H1 (cell line): ENCODE results near the gene CYP26A1. TPM values are rescaled to one million over a fixed set of nuclear protein-coding genes. Genes with fewer than 3 reads are reported as not detected.

Experiments
- CTCF ChIA-PET: fragments of 300-600 bp; sonication (Branson Sonifier 250); formaldehyde crosslinking; loops from one replicate; lab custom pipeline; 2021; ENCODE audit not compliant: partially characterized antibody; lab: Charles Lee
- POLR2A ChIA-PET: fragments of 300-600 bp; sonication (Branson Sonifier 250); formaldehyde crosslinking; loops from one replicate; lab custom pipeline; 2021; ENCODE audit warnings: inconsistent platforms; ENCODE audit not compliant: partially characterized antibody; lab: Charles Lee
- DNase-seq, 2 experiments: peaks; one replicate each; pipeline versions ENCODE4 v3.0.0 to v3.0.0-alpha.2; 2010 to 2022; ENCODE audit warnings: low spot score in 2 of 2, low read depth in 1 of 2, mixed read lengths in 1 of 2
- FAIRE-seq: peaks from 2 replicates; lab custom pipeline; 2011; peaks lifted over from hg19 to GRCh38; lab: Jason Lieb, UNC
- H2AFZ ChIP-seq: 2 replicates; pipeline ENCODE4 v1.8.1; 2012; ENCODE audit warnings: low read length, inconsistent platforms
- H2AK5ac ChIP-seq: 2 replicates; pipeline ENCODE4 v1.6.1; 2013; ENCODE audit warnings: low read depth, low read length
- H2BK120ac ChIP-seq: replicated peaks from 2 replicates; pipeline ENCODE3; 2013; ENCODE audit warnings: low read depth, low read length, inconsistent platforms
- H2BK12ac ChIP-seq: 2 replicates; pipeline ENCODE4 v1.6.1; 2013; ENCODE audit warnings: low read depth, low read length
- H2BK15ac ChIP-seq: 2 replicates; pipeline ENCODE4 v1.6.1; 2013; ENCODE audit warnings: low read length
- H2BK20ac ChIP-seq: 2 replicates; pipeline ENCODE4 v1.6.1; 2013; ENCODE audit warnings: low read length
- H2BK5ac ChIP-seq: 2 replicates; pipeline ENCODE4 v1.6.1; 2013; ENCODE audit warnings: low read depth, low read length
- H3K14ac ChIP-seq: 2 replicates; pipeline ENCODE4 v1.6.1; 2013; ENCODE audit warnings: inconsistent platforms; ENCODE audit not compliant: insufficient read length
- H3K18ac ChIP-seq: 2 replicates; pipeline ENCODE4 v1.6.1; 2013; ENCODE audit warnings: low read length; ENCODE audit errors: extremely low read depth
- H3K23ac ChIP-seq: 2 replicates; pipeline ENCODE4 v1.6.1; 2013; ENCODE audit warnings: inconsistent platforms; ENCODE audit not compliant: insufficient read length
- H3K23me2 ChIP-seq: 2 replicates; pipeline ENCODE4 v1.6.1; 2013; ENCODE audit warnings: low read depth, low read length
- H3K27ac ChIP-seq: 2 replicates; pipeline ENCODE4 v1.6.1; 2011; ENCODE audit warnings: low read depth, low read length, inconsistent platforms
- H3K27me3 ChIP-seq, 4 experiments: replicated peaks in 1 of 4; 1 replicate in 1 of 4; 2 replicates in 3 of 4; pipeline versions ENCODE4 v1.6.1 to v1.8.1; 2011 to 2013; ENCODE audit warnings: low read length in 3 of 4, mild to moderate bottlenecking in 3 of 4, inconsistent platforms in 2 of 4, mixed read lengths in 2 of 4, moderate library complexity in 1 of 4; ENCODE audit not compliant: control insufficient read depth in 3 of 4, insufficient read depth in 3 of 4; ENCODE audit errors: extremely low read depth in 1 of 4
- H3K36me3 ChIP-seq, 4 experiments: 2 replicates each; pipeline versions ENCODE4 v1.6.1 to v1.8.1; 2011 to 2013; ENCODE audit warnings: mild to moderate bottlenecking in 4 of 4, low read length in 3 of 4, moderate library complexity in 2 of 4, control low read depth in 1 of 4, inconsistent platforms in 1 of 4; ENCODE audit not compliant: insufficient read depth in 4 of 4, control insufficient read depth in 2 of 4
- H3K4ac ChIP-seq: replicated peaks from 2 replicates; pipeline ENCODE3; 2013; ENCODE audit warnings: low read length, low read depth, mixed read lengths, inconsistent platforms; ENCODE audit not compliant: insufficient read length
- H3K4me1 ChIP-seq, 4 experiments: replicated peaks in 1 of 4; 1 replicate in 1 of 4; 2 replicates in 3 of 4; pipeline versions ENCODE4 v1.6.1 to v1.8.1; 2011 to 2013; ENCODE audit warnings: low read length in 3 of 4, inconsistent platforms in 2 of 4, mixed read lengths in 1 of 4; ENCODE audit not compliant: insufficient read depth in 4 of 4, control insufficient read depth in 3 of 4
- H3K4me2 ChIP-seq, 2 experiments: 2 replicates each; pipeline versions ENCODE4 v1.6.1 to v1.8.1; 2011 to 2013; ENCODE audit warnings: low read depth in 2 of 2, low read length in 2 of 2, control low read depth in 1 of 2, inconsistent platforms in 1 of 2, mild to moderate bottlenecking in 1 of 2; ENCODE audit not compliant: insufficient read depth in 1 of 2
- H3K4me3 ChIP-seq, 4 experiments: fragments of 200-600, 300-600 bp in 1 of 4; sonication (generic), shearing (Covaris generic), sonication (Bioruptor Twin) in 1 of 4; 2 replicates each; pipeline versions ENCODE4 v1.5.1 to v1.8.1; 2011 to 2016; ENCODE audit warnings: low read length in 4 of 4, low read depth in 3 of 4, control low read depth in 2 of 4, inconsistent platforms in 2 of 4, mild to moderate bottlenecking in 2 of 4, mixed read lengths in 1 of 4, moderate library complexity in 1 of 4; ENCODE audit not compliant: insufficient read depth in 2 of 4; ENCODE audit errors: extremely low read depth in 1 of 4
- H3K56ac ChIP-seq: replicated peaks from 2 replicates; pipeline ENCODE3; 2013; ENCODE audit warnings: low read depth, mild to moderate bottlenecking, mixed read lengths, low read length, inconsistent platforms; ENCODE audit not compliant: insufficient read length
- H3K79me1 ChIP-seq: 2 replicates; pipeline ENCODE4 v1.6.1; 2013; ENCODE audit warnings: low read depth, low read length, control low read depth
- H3K79me2 ChIP-seq, 2 experiments: 2 replicates each; pipeline versions ENCODE4 v1.6.1 to v1.8.1; 2012 to 2013; ENCODE audit warnings: low read length in 2 of 2, mild to moderate bottlenecking in 2 of 2, inconsistent platforms in 1 of 2; ENCODE audit not compliant: insufficient read depth in 2 of 2, control insufficient read depth in 1 of 2
- H3K9ac ChIP-seq, 4 experiments: replicated peaks in 1 of 4; 1 replicate in 1 of 4; 2 replicates in 3 of 4; pipeline versions ENCODE4 v1.6.1 to v1.8.1; 2011 to 2013; ENCODE audit warnings: low read depth in 3 of 4, low read length in 3 of 4, control low read depth in 2 of 4, mild to moderate bottlenecking in 2 of 4, moderate library complexity in 2 of 4, inconsistent platforms in 1 of 4; ENCODE audit errors: extremely low read depth in 1 of 4
- H3K9me3 ChIP-seq, 2 experiments: 2 replicates each; pipeline versions ENCODE4 v1.6.1 to v1.8.1; 2012 to 2013; ENCODE audit warnings: mild to moderate bottlenecking in 2 of 2, moderate library complexity in 2 of 2, control low read depth in 1 of 2, inconsistent platforms in 1 of 2, low read depth in 1 of 2, low read length in 1 of 2, mixed read lengths in 1 of 2; ENCODE audit not compliant: insufficient read depth in 2 of 2
- H4K20me1 ChIP-seq, 2 experiments: replicated peaks in 1 of 2; 2 replicates each; pipeline versions ENCODE3 to v1.8.1; 2011 to 2013; ENCODE audit warnings: inconsistent platforms in 2 of 2, low read length in 2 of 2, mild to moderate bottlenecking in 1 of 2; ENCODE audit not compliant: insufficient read depth in 2 of 2, control insufficient read depth in 1 of 2
- H4K5ac ChIP-seq: 2 replicates; pipeline ENCODE4 v1.6.1; 2013; ENCODE audit warnings: low read length, low read depth, mixed read lengths, inconsistent platforms; ENCODE audit not compliant: insufficient read length
- H4K8ac ChIP-seq: 2 replicates; pipeline ENCODE4 v1.8.0; 2013; ENCODE audit warnings: mild to moderate bottlenecking, moderate library complexity, low read length, inconsistent platforms; ENCODE audit not compliant: insufficient read depth; ENCODE audit errors: extremely low read depth
- H4K91ac ChIP-seq: replicated peaks from 2 replicates; pipeline ENCODE3; 2013; ENCODE audit warnings: low read length, mixed read lengths, inconsistent platforms; ENCODE audit not compliant: insufficient read length
- BCL11A ChIP-seq, 2 experiments: IDR thresholded peaks; one replicate each; pipeline ENCODE4 v1.6.1; 2011; ENCODE audit warnings: low read depth in 2 of 2, low read length in 2 of 2, mild to moderate bottlenecking in 2 of 2
- CHD1 ChIP-seq: IDR thresholded peaks from 2 replicates; pipeline ENCODE4 v1.6.1; 2012; ENCODE audit warnings: low read depth, low read length, improper control_type of control experiment
- EP300 ChIP-seq, 2 experiments: IDR thresholded peaks; 1 replicate in 1 of 2; 2 replicates in 1 of 2; pipeline ENCODE4 v1.6.1; 2011 to 2012; ENCODE audit warnings: low read depth in 2 of 2, low read length in 2 of 2, mild to moderate bottlenecking in 2 of 2, borderline replicate concordance in 1 of 2, inconsistent platforms in 1 of 2, moderate library complexity in 1 of 2
- FOSL1 ChIP-seq: IDR thresholded peaks from 2 replicates; pipeline ENCODE4 v1.6.1; 2011; ENCODE audit warnings: mild to moderate bottlenecking, low read depth, low read length, moderate library complexity; ENCODE audit not compliant: insufficient read depth
- HDAC2 ChIP-seq, 2 experiments: fragments of 300-600 bp in 1 of 2; sonication (generic) in 1 of 2; IDR thresholded peaks; 2 replicates each; pipeline ENCODE4 v1.6.1; 2011 to 2012; ENCODE audit warnings: low read depth in 2 of 2, low read length in 2 of 2, mild to moderate bottlenecking in 2 of 2, moderate library complexity in 2 of 2, borderline replicate concordance in 1 of 2, inconsistent platforms in 1 of 2
- JUND ChIP-seq: IDR thresholded peaks from 2 replicates; pipeline ENCODE4 v1.6.1; 2011; ENCODE audit warnings: mild to moderate bottlenecking, improper control_type of control experiment, low read length
- KDM1A ChIP-seq: fragments of 200-600, 300-600 bp; sonication (generic); IDR thresholded peaks from 2 replicates; pipeline ENCODE4 v1.7.1; 2016; ENCODE audit warnings: mild to moderate bottlenecking, low read length, borderline replicate concordance
- KDM5A ChIP-seq: fragments of 200-600 bp; IDR thresholded peaks from 2 replicates; pipeline ENCODE4 v1.7.1; 2012; ENCODE audit warnings: mild to moderate bottlenecking, low read length, inconsistent platforms, mixed read lengths
- NANOG ChIP-seq: IDR thresholded peaks from 2 replicates; pipeline ENCODE4 v1.6.1; 2011; ENCODE audit warnings: low read length, low read depth, mild to moderate bottlenecking, inconsistent platforms; ENCODE audit not compliant: insufficient read depth, poor library complexity, severe bottlenecking
- SP1 ChIP-seq: IDR thresholded peaks from 2 replicates; pipeline ENCODE4 v1.6.1; 2011; ENCODE audit warnings: low read depth, low read length
- SP4 ChIP-seq: IDR thresholded peaks from 2 replicates; pipeline ENCODE4 v1.6.1; 2012; ENCODE audit warnings: low read length, inconsistent platforms
- TBP ChIP-seq: IDR thresholded peaks from 2 replicates; pipeline ENCODE4 v1.6.1; 2011; ENCODE audit warnings: low read depth, low read length, improper control_type of control experiment
- TCF12 ChIP-seq: IDR thresholded peaks from 2 replicates; pipeline ENCODE4 v1.6.1; 2011; ENCODE audit warnings: low read depth, mild to moderate bottlenecking, low read length
- YY1 ChIP-seq: IDR thresholded peaks from 2 replicates; pipeline ENCODE4 v1.6.1; 2011; ENCODE audit warnings: low read depth, mild to moderate bottlenecking, low read length
- WGBS, 2 experiments: shearing (Covaris generic) in 1 of 2; methylation state at CpG; one replicate each; pipeline versions ENCODE4 v1.1.6 to v1.1.7; 2013 to 2015; ENCODE audit warnings: low lambda C conversion rate in 2 of 2, mixed read lengths in 2 of 2, inconsistent platforms in 1 of 2, low coverage in 1 of 2, missing lambda C conversion rate in 1 of 2; ENCODE audit not compliant: insufficient replicate concordance in 2 of 2, insufficient coverage in 1 of 2, insufficient read length in 1 of 2; ENCODE audit errors: extremely low coverage in 1 of 2, missing lambda C conversion rate in 1 of 2; 5-methylcytosine and 5-hydroxymethylcytosine counted together
- polyA plus RNA-seq, 7 experiments: library from polyadenylated mRNA; depleted of rRNA in 3 of 7; stranded (reverse) in 5 of 7; unstranded in 2 of 7; fragments of >200 nt in 5 of 7; fragments of 200-250 nt in 2 of 7; gene quantifications; 1 replicate in 5 of 7; 2 replicates in 1 of 7; 4 replicates in 1 of 7; pipeline versions ENCODE4 v1.2.1 to v1.2.3, GENCODE V29; 2011 to 2013; ENCODE audit warnings: missing spikeins in 2 of 7, mixed read lengths in 2 of 7
- total RNA-seq: library from RNA; stranded (reverse); fragmentation: NEBNext Ultra II Directional; extraction: Animal tissue kit (Norgen Biotek cat#: 25700); gene quantifications from 2 replicates; pipeline ENCODE4 v1.2.1, GENCODE V29; 2021

Gene CYP26A1
- total and polyA plus RNA-seq, 2 of the 8 experiments (the other 6 are each of a cell fraction or from before 2014, with no cell fraction given) = 5.0 to 9.1 TPM

DNA sequence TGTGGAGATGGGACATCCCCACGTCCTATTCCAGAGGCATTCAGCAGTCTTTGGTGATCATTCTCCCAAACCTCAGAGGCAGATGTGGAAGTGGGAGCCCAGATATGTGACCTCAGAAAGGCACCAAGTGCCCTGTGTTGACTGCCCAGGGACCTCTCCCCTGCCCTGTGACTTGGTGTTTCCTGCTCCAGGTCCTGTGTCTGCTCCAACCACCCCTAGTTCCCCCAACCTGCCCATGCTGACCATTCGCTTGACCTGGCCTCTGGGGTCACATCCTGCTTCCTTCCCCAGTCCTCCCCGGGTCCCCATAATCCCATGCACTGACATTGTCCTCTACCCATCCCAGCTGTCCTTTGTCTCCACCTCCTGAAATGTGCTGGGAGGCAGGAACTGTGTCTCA, 7.6 kb downstream of the CYP26A1 start:
- H4K91ac ChIP-seq = peak overlapping the region; percentile 34
- no peak overlapping the region for H3K27ac ChIP-seq
- ChIA-PET POLR2A (no interaction called here), CTCF (interaction anchor here (0.6 to 18.5 kb wide), 25 partner anchors 10 to 271 kb away, joined by 3 to 363 read pairs (median 5); no protein-coding TSS in a partner anchor)
- 0 out of 2 replicates have a peak overlapping the region, but pooled peaks have one; percentile 24 for H3K18ac ChIP-seq
- H2BK15ac ChIP-seq = no peak overlapping the region; the same call in 1 of the 2 replicates
- no peak overlapping the region for H3K4me2 ChIP-seq
- no peak overlapping the region for H4K5ac ChIP-seq
- peak overlapping the region; percentile 68 for H2BK120ac ChIP-seq
- H3K23ac ChIP-seq = no peak overlapping the region
- no peak overlapping the region for H3K14ac ChIP-seq
- H3K4me1 ChIP-seq = peaks cover 0 to 3% (median 2%) of the 10 kb centered on the region in 4 experiments; a peak in 3 of 7 replicates
- DNase-seq (no peak), FAIRE-seq (no peak)
- peaks cover 0 to 21% (median 0%) of the 10 kb centered on the region in 4 experiments; a peak in 2 of 8 replicates for H3K36me3 ChIP-seq
- peak overlapping the region; percentile 51 for H2BK20ac ChIP-seq
- H3K9ac ChIP-seq = no peak overlapping the region
- peak overlapping the region; percentile 62; the same call in 1 of the 2 replicates for H2BK12ac ChIP-seq
- 0 out of 2 replicates have a peak overlapping the region, but pooled peaks have one; percentile 45 for H2AK5ac ChIP-seq
- H3K79me1 ChIP-seq = no peaks in the 10 kb centered on the region
- peaks cover 3 to 9% (median 7%) of the 10 kb centered on the region in 4 experiments; a peak in 6 of 7 replicates for H3K27me3 ChIP-seq
- no peak overlapping the region for H3K4ac ChIP-seq
- 85% methylated on average over 3 of the region's 3 CpGs; no CpG with 5 or more reads in 1 of the 2 experiments for WGBS, 2 experiments
- H3K56ac ChIP-seq = no peak overlapping the region
- no peaks in the 10 kb centered on the region for H3K23me2 ChIP-seq
- no peaks in the 10 kb centered on the region for H4K20me1 ChIP-seq
- no peaks in the 10 kb centered on the region for H3K79me2 ChIP-seq
- no peak overlapping the region for H3K4me3 ChIP-seq
- no peaks in the 10 kb centered on the region for H3K9me3 ChIP-seq
- no peak overlapping the region for H2AFZ ChIP-seq
- H2BK5ac ChIP-seq = no peak overlapping the region
- no peak overlapping the region for H4K8ac ChIP-seq
- TF ChIP-seq NANOG (no peak), KDM1A (no peak), TCF12 (no peak), CHD1 (no peak), SP4 (no peak), FOSL1 (no peak), EP300 (IDR thresholded peaks at IDR 0.05; ENCODE audit: borderline replicate concordance in 1 of 2, low read depth in 2 of 2, low read length in 2 of 2) (no peak), SP1 (no peak), BCL11A (IDR thresholded peaks at IDR 0.05; ENCODE audit: low read depth in 2 of 2, low read length in 2 of 2) (no peak), JUND (no peak), KDM5A (no peak), HDAC2 (IDR thresholded peaks at IDR 0.05; ENCODE audit: borderline replicate concordance in 1 of 2, low read depth in 2 of 2, low read length in 2 of 2) (no peak), TBP (no peak), YY1 (no peak)
